SK-N-SH (cell line): ENCODE measurements around the gene CENPW.

Source experiments
- FOXM1 ChIP-seq: IDR thresholded peaks from 2 replicates; pipeline ENCODE4 v1.4.0; 2012; ENCODE audit warnings: low read depth, mild to moderate bottlenecking
- JUND ChIP-seq: IDR thresholded peaks from 2 replicates; pipeline ENCODE4 v1.4.0; 2012
- TF ChIP-seq, protein P1 (sequence below): fragments of 200-600 bp; sonication (generic); IDR thresholded peaks from 2 replicates; pipeline ENCODE4 v1.6.1; 2017; ENCODE audit warnings: antibody characterized with exemption, mild to moderate bottlenecking, moderate library complexity

DNA sequence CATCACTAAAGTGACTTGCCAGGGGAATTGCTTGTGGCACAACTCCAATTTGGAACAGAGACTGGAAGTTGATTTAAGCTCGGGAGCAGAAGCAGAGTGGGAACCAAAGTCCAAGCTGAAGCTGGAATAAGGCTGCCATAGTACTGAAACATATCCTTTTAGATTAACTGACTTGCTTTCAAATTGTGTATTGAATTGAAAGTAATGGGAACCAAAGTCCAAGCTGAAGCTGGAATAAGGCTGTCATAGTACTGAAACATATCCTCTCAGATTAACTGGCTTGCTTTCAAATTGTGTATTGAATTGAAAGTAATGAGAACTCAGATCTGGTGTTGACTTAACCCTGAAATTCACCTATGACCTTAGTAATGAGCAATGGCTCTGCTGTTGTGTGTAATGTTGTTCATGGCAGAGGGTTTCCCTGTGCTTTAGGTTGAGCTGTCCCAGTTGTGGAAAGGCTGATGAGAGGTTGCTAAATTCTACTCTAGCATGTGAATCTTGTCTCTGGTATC is 40.2 kb downstream of the CENPW start:
- TF ChIP-seq JUND, result no peak
- TF ChIP-seq, protein P1, sequence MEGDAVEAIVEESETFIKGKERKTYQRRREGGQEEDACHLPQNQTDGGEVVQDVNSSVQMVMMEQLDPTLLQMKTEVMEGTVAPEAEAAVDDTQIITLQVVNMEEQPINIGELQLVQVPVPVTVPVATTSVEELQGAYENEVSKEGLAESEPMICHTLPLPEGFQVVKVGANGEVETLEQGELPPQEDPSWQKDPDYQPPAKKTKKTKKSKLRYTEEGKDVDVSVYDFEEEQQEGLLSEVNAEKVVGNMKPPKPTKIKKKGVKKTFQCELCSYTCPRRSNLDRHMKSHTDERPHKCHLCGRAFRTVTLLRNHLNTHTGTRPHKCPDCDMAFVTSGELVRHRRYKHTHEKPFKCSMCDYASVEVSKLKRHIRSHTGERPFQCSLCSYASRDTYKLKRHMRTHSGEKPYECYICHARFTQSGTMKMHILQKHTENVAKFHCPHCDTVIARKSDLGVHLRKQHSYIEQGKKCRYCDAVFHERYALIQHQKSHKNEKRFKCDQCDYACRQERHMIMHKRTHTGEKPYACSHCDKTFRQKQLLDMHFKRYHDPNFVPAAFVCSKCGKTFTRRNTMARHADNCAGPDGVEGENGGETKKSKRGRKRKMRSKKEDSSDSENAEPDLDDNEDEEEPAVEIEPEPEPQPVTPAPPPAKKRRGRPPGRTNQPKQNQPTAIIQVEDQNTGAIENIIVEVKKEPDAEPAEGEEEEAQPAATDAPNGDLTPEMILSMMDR, result no peak
- no peak for TF ChIP-seq FOXM1
